HT-29 (cell line): ENCODE data around the gene CNOT2. TPM values are rescaled to one million over a fixed set of nuclear protein-coding genes. Genes with fewer than 3 reads are reported as not detected.

ENCODE experiments used
- DNase-seq: peaks from one replicate; pipeline ENCODE4 v3.0.0-alpha.2; 2015; ENCODE audit warnings: low spot score
- total RNA-seq: library from RNA; depleted of rRNA; stranded (reverse); fragments of >200 nt; shearing (Covaris generic); gene quantifications from 2 replicates; pipeline ENCODE4 v1.2.3, GENCODE V29; 2014; rRNA removed

Gene CNOT2
- 67.2 and 91.4 TPM in 2 replicates for total RNA-seq

- DNase-seq: peak; percentile 88
Observed at GRCh38 chr12:70242695-70243509, at the start of gene CNOT2. Gene CNOT2 (plus strand): TSS chr12:70243433. CDS start chr12:70278227, 34,794 bp downstream.

DNA sequence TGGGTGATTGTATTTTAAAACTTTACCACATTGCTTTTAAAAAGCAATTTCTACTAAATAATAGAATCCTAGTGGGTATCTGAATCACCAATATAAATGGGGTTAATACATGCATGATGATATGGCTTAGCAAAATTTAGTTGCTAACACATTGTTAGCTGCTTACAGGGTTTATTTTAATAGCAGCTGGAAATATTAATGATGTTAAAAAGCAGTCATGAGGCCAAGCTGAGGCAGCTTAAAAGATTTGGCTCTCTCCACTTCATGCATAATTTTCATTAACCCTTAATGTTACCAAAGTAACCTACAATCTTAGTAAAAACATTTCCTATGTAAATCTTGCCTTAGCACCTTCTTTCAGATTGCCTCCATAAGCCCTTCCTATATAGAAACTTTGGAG is 49.2 kb upstream of the CNOT2 start:
- no peak for DNase-seq

GRCh38 chr12:70196811-70197281 is 46.4 kb upstream of the CNOT2 start:
- no peak for DNase-seq

DNA sequence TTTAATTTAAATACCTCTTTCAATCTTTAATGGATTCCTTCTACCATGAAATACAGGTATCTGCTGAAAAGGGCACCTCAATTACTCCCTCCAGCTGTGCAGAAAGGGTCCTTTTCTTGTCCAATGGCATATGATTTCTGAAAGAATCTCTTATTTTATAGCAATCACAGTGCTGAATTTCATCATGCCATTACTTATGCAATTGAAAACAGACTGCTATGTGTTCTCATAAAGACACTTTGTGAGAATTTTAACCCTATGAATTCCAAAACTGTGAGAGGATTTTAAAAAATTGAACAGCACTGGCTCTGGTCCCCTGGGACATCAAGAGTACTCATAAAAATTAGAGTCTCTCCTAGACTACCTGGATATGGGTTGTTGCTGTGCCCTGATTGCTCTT is 45.9 kb upstream of the CNOT2 start:
- DNase-seq: no peak

GRCh38 chr12:70213707-70214106 is 29.5 kb upstream of the CNOT2 start:
- no peak for DNase-seq

DNA sequence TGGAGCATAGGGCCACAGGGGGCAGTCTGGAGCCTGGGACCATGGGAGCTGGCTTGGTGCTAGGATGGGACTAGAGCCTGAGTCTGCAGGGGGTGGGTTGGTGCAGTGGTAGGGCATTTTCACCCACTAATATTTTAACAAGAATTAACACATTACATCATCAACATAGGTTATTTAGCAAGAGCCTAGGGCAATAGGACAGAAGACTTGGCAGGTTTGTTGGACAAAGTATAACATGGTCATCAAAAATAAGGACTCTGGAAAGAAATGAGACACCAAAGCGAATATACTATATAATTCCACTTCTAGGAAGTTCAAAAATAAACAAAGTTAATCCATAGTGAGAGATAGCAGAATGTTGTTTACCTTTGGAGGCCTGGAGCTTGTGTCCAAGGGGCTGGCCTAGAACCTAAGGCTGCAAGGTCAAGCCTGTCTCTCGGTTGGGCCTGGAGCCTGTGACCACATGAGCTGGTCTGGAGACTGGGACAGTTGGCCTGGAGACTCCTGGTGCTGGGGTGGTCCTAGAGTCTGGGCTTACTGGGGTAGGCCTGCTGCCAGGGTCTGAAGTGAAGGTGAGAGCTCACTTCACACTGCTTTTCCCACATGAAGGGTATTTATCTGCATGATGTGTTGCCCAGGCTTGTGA is 28.1 kb upstream of the CNOT2 start:
- no peak for DNase-seq

GRCh38 chr12:70217416-70217815 is 25.8 kb upstream of the CNOT2 start:
- no peak for DNase-seq

DNA sequence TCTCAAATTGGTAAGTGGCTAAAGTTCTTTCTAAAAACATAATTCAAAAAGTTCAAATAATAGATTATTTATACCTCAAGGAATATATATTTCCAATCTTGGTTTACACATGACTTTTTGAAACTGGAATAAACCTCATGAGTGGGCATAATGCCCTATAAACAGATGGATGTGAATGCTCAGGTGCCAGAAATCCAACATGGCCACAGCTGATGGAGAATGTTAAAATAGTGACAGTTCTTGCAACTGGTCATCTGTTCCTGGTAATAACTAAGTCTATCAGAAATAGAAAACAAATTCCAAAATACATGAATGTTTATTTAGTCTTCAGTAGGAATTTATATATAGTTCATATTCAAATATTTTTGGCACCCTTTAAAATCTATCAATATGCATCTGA is 21.6 kb upstream of the CNOT2 start:
- DNase-seq: no peak

DNA sequence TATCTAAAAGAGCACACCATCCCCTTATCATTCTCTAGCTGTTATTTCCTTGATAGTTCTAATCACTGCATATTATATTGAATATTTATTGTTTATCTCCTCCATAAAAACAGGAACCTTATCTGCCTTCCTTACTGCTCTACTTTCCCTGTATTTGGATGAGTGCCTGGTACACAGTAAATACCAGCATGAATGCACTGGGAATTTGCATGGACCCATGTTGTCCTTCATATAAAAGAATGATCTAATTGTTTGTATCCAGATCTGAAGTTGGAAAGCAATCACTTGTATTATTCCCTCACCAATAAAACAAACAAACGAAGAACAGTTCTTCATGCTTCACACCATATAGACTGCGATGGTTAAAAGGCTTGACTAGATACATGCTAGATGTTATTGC is 15.3 kb upstream of the CNOT2 start:
- no peak for DNase-seq

DNA sequence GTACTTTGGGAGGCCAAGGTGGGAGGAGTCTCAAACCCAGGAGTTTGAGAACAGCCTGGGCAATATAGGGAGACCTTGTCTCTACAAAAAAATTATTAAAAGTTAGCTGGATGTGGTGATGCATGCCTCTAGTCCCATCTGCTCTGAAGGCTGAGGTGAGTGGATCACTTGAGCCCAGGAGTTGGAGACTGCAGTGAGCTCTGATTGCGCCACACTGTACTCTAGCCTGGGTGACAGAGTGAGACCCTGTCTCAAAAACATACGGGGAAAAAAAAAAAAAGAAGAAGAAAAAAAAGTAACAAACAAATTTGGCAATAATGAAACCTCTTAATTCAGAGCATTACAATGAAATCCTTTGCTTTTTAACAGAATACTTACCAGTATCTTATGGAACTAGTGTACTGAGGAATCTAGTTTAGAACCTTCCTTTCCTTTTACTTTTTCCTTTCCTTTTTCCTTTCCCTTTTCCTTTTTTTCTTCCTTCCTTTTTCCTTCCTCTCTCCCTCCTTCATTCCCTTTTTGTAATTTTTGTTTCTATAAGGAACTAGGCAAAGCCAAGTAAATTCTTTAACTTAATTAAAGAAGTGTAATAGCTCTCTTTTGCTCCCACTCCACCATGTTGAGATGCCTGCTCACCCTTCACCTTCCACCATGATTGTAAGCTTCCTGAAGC is 12.2 kb upstream of the CNOT2 start:
- no peak for DNase-seq

- no peak for DNase-seq
Observed at GRCh38 chr12:70236990-70237389, 6.2 kb upstream of the CNOT2 start.

- no peak for DNase-seq
Observed at GRCh38 chr12:70240673-70241072, 2.6 kb upstream of the CNOT2 start.

DNA sequence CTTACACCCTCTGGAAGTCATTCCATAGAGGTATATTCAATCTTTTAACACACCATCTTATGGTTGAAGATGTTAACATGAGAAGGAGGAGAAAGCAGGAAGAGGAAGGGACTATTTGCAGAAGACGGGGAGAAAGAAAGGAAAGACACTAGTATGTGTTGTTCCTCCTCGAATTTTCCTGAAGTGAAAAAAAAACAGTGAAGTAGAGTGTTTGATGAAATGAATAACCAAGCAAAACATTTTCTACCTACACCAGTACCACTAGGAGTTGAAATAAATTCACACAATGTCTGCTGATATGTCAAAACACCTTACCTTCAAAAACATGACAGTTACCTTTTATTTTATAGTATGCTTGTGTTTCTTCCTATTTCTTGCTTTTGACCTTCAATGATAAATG is 1.4 kb upstream of the CNOT2 start:
- no peak for DNase-seq

DNA sequence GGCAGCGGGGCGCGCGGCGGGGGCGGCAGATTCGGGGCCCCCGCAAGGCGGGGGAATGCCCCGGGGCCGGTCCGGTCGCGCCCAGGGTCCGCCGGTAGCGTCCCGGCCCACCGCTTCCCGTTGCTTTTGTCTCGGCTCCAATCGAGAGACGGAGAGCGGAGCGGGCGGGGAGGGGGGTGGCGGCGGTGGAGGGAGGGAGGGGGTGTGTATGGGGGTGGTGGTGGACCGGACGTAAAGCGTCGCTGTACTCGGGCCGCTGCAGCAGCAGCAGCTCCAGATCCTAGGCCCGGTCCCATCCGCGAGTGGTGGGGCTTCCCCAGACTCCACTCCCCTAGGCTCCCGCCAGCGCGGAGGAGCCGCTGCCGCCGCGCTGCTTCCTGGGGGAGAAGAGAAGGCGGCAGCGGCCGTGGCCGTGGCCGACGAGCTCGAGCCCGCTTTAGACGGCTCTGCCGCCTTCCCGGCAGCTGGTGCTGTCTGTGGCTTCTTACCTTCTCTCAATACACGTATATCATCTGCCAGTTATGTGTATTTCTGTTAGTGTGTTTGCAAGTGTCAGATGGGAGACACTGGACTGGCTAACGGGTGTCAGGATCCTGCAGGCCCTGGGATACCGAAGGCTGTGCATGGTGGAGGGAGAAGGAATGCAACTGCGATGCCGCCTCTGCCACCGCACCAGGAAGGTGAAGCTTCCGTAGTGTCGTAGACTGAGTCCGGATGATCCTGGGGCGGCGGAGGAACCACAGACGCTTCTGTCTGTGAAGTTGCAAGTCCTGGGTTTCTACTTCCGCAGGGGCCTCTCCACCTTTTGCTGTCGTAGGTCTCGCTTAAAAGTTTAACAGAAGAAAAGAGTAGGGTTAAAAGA is 508 bp downstream of the CNOT2 start:
- peak; percentile 71 for DNase-seq

DNA sequence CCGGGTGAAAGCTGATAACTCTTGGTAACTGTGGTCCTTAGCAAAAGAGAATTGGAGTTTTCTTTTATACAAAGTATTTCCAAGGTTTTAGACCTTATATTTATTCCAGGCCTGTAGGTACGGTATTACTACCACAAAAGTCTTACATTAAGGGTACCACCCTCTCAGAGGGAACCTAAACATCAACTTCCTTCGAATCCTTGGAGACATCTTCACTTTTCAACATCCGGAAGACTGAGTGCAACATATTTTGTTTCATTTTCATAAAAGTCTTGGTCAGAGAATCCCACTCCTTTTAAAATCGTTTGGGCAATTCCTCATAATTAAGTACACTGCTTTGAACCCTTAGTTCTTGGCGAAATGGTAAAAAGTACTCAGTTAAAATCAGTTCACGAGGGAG is 1.2 kb downstream of the CNOT2 start:
- DNase-seq: no peak

- DNase-seq: no peak
Observed at GRCh38 chr12:70245458-70245857, 2.2 kb downstream of the CNOT2 start.

DNA sequence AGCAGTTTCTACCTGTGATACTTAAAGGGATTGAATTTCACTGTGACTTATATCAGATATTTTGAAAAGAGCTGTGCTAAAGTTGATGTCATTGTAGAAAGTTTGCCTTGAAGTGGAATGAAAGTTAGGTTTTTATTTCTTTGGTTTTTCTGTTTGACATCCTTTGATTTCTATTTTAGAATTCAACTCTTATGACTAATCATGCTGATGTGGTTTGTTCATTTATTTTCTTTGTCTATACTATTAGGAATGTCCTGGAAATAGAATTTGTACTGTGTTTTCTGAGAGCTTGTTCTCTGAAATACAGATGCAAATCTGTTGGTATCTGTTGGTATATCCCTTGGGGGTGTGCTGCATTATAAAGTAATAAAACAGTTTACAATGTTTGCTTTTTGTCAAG is 3.3 kb downstream of the CNOT2 start:
- no peak for DNase-seq

GRCh38 chr12:70247653-70248199 is 4.5 kb downstream of the CNOT2 start:
- DNase-seq: no peak

GRCh38 chr12:70248876-70249275 is 5.6 kb downstream of the CNOT2 start:
- no peak for DNase-seq

DNA sequence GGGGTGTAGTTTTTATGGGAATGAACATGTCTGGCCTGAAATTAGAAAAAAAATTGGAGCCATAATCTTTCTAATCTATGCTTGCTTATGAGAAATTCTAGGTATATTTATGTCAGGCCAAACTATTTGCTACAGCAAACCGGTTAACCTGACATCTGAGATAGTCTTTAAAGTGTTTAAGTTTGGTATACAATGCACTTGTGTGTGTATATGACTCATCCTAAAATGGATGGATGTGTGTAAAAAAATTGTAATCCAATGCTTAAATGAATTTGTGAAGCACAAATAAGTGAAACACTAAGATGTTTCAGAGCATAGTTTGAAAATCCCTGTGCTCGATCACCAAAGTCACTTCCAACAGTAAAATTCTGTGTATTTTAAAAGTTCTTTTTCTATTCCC is 6.7 kb downstream of the CNOT2 start:
- DNase-seq: no peak

DNA sequence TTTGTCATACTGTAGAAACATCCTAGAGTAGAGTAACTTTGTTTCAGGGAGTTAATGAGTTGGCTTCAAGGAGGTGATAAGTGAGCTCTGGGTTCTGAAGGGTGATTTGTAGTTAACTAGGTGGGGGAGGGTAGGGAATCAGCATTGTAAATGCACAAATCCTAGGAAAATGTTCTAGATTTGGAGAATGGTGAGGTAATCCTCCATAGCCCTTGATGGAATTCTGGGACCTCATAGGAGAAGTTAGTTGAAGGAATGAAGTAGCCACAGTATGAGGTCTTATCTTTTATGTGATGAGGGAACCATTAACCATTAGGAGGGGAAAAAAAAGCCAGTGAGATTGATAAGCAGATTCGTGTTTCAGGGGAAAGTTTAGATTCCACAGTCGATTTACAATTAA is 8.0 kb downstream of the CNOT2 start:
- DNase-seq: no peak
